Stimulated activated CD8-positive, alpha-beta memory T cell treated with anti-CD3 and anti-CD28 coated beads, Interleukin-4, amount 100 ng/mL, for 1 hour (primary cell): ENCODE results near the gene C22orf15.
"Not testable (repeated sequence)": the region's sequence is repeated elsewhere in the genome, so short reads cannot be mapped to it uniquely, and the experiment has no call there.

Experiments used
- DNase-seq, 2 donors: peaks; one replicate each; pipeline ENCODE4 v3.0.0-alpha.2; 2020; ENCODE audit warnings: low read depth in 2 of 2, low spot score in 1 of 2

C22orf15 gene

GRCh38 chr22:23762842-23763578, at the start of gene C22orf15:
TSS of gene C22orf15 (plus strand) at chr22:23762990. CDS start at chr22:23763307, 317 bp downstream.
- DNase-seq: no peak

GRCh38 chr22:23713696-23714595, 48.8 kb upstream of the C22orf15 start:
- DNase-seq: no peak

- DNase-seq: no peak
Measured at GRCh38 chr22:23714596-23715578, 47.9 kb upstream of the C22orf15 start.

GRCh38 chr22:23715806-23716375, 46.9 kb upstream of the C22orf15 start:
- no peak for DNase-seq

GRCh38 chr22:23716811-23717801, 45.7 kb upstream of the C22orf15 start:
- peak; percentile 50 to 66 for DNase-seq

- DNase-seq: no peak
Measured at GRCh38 chr22:23718371-23719165, 44.2 kb upstream of the C22orf15 start.

GRCh38 chr22:23720855-23721254, 41.9 kb upstream of the C22orf15 start:
- DNase-seq: no peak

- DNase-seq: no peak
Measured at GRCh38 chr22:23722160-23722559, 40.6 kb upstream of the C22orf15 start.

- DNase-seq: no peak
Measured at GRCh38 chr22:23722724-23723123, 40.1 kb upstream of the C22orf15 start.

GRCh38 chr22:23728108-23728507, 34.7 kb upstream of the C22orf15 start:
- not testable (repeated sequence) for DNase-seq

- no peak for DNase-seq
Measured at GRCh38 chr22:23737696-23738095, 25.1 kb upstream of the C22orf15 start.

- no peak for DNase-seq
Measured at GRCh38 chr22:23742505-23743264, 20.1 kb upstream of the C22orf15 start.

- no peak for DNase-seq
Measured at GRCh38 chr22:23743303-23743705, 19.5 kb upstream of the C22orf15 start.

GRCh38 chr22:23744001-23744400, 18.8 kb upstream of the C22orf15 start:
- no peak for DNase-seq

GRCh38 chr22:23744485-23744884, 18.3 kb upstream of the C22orf15 start:
- DNase-seq: no peak

- no peak for DNase-seq
Measured at GRCh38 chr22:23745791-23746190, 17.0 kb upstream of the C22orf15 start.

- no peak for DNase-seq
Measured at GRCh38 chr22:23749841-23750301, 12.9 kb upstream of the C22orf15 start.

- DNase-seq: no peak
Measured at GRCh38 chr22:23750367-23750713, 12.4 kb upstream of the C22orf15 start.
